GM11168 (cell line): Measurements from ENCODE around the gene TMEM131L.
"Not testable (repeated sequence)": the region's sequence is repeated elsewhere in the genome, so short reads cannot be mapped to it uniquely, and the experiment has no call there.

Experiments
- in situ Hi-C: fragments of 300-500 bp; cut with MboI; formaldehyde crosslinking; loops from one replicate; pipeline ENCODE4 v1.12.0; 2022; ENCODE audit warnings: low sequenced_read_pairs; ENCODE audit not compliant: unreplicated experiment

Gene TMEM131L

GRCh38 chr4:153564630-153565525, 98.7 kb downstream of the TMEM131L start:
- in situ Hi-C loops, result no loop called here

DNA sequence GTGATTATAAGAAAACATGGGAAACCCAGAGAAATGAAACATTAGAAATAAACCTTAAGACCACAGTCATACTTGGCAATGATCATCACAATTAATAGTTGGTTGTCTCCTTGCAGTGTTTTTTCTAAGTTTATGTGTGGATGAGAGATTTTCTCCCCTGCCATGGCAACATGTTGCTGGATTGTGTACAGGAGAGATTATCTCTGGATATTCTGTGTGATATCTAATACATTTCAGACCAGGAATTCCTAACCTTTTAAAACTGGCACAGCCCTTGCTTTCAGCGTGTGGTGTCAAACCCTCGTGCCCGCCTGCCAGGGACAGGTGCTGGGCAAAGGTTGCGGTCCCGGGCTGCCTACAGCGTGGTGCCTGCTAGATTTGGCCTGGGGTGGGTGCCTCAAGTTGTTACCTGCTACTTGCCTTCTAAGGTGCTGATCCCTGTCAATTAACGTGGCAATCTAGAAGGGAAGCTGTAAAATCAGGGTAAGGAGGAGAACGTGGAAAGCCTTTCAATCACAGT, 100.5 kb downstream of the TMEM131L start:
- in situ Hi-C loops, result no loop called here

- in situ Hi-C loops, result not testable (repeated sequence)
Observed at GRCh38 chr4:153567660-153568059, 101.5 kb downstream of the TMEM131L start.

- in situ Hi-C loops, result loop anchor here (5.0 kb wide), 1 partner anchor 138 kb away; no protein-coding TSS in a partner anchor
Observed at GRCh38 chr4:153570228-153570973, 104.2 kb downstream of the TMEM131L start.

DNA sequence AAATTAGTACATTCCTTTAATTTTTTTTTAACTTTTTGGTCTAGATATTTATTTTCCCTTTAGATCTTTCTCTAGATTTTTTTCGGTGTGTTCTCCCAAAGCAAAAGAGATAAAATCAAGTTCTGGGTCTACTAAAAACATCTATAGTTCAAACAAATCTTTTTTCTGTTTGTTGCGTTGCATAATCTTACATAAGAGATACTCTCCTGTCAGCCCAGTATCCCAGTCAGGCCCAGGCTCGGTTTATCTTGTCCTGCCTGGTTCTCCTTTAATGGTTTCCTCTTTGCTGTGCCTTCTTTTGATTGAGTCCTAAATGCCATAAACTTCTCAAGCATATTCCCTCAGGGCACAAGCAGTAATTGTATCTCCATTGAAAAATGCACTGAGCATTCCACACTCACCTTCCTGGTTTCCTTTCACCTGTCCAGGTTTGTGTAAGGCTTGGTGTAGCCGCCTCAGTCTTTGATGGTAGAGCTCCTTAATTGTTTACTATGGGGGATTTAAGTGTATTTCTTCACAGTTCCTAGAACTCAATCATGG, 104.9 kb downstream of the TMEM131L start:
- in situ Hi-C loops, result loop anchor here (5.0 kb wide), 1 partner anchor 139 kb away; no protein-coding TSS in a partner anchor

DNA sequence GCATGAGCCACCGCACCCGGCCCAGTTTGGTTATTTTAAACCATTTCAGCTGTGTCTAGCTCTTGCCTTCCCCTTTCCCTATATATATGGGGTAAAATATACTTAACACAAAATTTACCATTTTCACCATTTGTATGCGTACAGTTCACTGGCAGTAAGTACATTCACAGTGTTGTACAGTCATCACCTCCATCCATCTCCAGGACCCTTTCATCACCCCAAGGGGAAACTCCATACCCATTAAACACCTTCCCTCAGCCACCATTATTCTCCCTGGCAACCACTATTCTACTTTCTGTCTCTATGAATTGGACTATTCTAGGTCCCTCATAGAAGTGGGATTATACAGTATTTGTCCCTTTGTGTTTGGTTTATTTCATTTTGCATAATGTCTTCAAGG, 106.4 kb downstream of the TMEM131L start:
- in situ Hi-C loops, result loop anchor here (5.0 kb wide), 1 partner anchor 140 kb away; no protein-coding TSS in a partner anchor

GRCh38 chr4:153573221-153573620, 107.1 kb downstream of the TMEM131L start:
- in situ Hi-C loops, result loop anchor here (5.0 kb wide), 1 partner anchor 141 kb away; no protein-coding TSS in a partner anchor

GRCh38 chr4:153573881-153574802, 108.0 kb downstream of the TMEM131L start:
- in situ Hi-C loops, result loop anchor here (5.0 kb wide), 1 partner anchor 142 kb away; no protein-coding TSS in a partner anchor

- in situ Hi-C loops, result no loop called here
Observed at GRCh38 chr4:153576443-153576774, 110.2 kb downstream of the TMEM131L start.

GRCh38 chr4:153577053-153577452, 110.9 kb downstream of the TMEM131L start:
- in situ Hi-C loops, result no loop called here

- in situ Hi-C loops, result no loop called here
Observed at GRCh38 chr4:153579410-153579809, 113.2 kb downstream of the TMEM131L start.

DNA sequence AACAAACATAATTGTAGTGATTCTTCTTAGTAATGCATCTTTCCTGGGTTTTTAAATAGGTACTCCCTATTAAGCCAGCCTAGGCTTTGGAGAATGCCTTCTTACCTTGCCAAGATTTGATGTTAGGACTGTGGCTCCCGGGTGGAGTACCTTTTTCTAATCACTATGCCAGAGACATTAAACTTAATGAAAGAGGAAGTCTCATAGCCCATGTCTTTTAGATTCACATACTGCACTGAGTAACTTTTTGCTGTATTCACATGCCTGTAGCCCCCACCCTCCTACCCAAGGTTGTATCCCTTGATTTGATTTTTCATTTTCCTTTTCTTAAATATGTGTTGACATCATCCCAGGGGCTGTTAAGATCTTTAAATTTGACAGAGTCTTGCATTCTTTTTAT, 113.7 kb downstream of the TMEM131L start:
- in situ Hi-C loops, result no loop called here

GRCh38 chr4:153582954-153583702, 117.0 kb downstream of the TMEM131L start:
- in situ Hi-C loops, result no loop called here

GRCh38 chr4:153585026-153585425, 118.9 kb downstream of the TMEM131L start:
- in situ Hi-C loops, result no loop called here

GRCh38 chr4:153589703-153590595, 123.8 kb downstream of the TMEM131L start:
- in situ Hi-C loops, result no loop called here

- in situ Hi-C loops, result no loop called here
Observed at GRCh38 chr4:153591441-153591840, 125.3 kb downstream of the TMEM131L start.

DNA sequence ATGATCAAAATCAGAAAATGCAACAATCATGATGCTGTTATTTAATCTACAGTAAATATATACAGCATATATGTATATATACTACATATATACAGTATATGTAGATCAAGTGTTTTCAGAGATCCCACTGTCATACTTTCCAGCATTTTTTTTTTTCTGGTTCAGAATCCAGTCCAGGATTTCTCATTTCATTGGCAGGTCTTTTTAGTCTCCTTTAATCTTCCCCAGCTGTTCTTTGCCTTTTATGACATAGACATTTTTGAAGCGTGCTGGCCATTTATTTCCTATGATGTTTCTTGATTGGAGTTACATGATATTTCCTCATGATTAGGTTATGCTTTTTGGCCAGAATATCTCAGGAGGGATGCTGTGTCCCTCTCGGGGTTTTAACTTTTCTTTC, 125.9 kb downstream of the TMEM131L start:
- in situ Hi-C loops, result no loop called here

DNA sequence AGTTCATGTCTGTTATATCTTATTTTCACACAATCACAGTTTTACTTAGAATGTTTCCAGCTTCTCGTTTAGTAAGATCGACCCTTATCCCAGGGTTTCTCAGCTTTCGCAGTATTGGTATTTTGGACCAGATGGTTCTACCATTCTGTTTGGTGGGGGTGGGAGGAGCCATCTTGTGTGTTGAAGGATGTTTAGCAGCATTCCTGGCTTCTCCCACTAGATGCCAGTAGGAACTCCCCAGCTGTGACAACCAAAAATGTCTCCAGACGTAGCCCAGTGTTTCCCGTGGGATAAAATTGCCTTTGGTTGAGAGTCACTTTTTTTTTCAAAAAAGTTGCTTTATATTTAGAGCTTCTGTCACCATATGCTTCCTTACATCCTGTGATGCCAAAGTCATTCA, 127.0 kb downstream of the TMEM131L start:
- in situ Hi-C loops, result no loop called here
